ENCODE measurements around the gene NUP43. TPM values are rescaled to one million over a fixed set of nuclear protein-coding genes. Genes with fewer than 3 reads are reported as not detected.

Gene NUP43, protein sequence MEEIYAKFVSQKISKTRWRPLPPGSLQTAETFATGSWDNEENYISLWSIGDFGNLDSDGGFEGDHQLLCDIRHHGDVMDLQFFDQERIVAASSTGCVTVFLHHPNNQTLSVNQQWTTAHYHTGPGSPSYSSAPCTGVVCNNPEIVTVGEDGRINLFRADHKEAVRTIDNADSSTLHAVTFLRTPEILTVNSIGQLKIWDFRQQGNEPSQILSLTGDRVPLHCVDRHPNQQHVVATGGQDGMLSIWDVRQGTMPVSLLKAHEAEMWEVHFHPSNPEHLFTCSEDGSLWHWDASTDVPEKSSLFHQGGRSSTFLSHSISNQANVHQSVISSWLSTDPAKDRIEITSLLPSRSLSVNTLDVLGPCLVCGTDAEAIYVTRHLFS
- polyA plus RNA-seq (2011; rRNA removed) (20.1 and 35.4 TPM in 2 replicates), polyA minus RNA-seq (2011; rRNA and poly(A)+ RNA removed) (37.3 and 39.4 TPM in 2 replicates)

DNA sequence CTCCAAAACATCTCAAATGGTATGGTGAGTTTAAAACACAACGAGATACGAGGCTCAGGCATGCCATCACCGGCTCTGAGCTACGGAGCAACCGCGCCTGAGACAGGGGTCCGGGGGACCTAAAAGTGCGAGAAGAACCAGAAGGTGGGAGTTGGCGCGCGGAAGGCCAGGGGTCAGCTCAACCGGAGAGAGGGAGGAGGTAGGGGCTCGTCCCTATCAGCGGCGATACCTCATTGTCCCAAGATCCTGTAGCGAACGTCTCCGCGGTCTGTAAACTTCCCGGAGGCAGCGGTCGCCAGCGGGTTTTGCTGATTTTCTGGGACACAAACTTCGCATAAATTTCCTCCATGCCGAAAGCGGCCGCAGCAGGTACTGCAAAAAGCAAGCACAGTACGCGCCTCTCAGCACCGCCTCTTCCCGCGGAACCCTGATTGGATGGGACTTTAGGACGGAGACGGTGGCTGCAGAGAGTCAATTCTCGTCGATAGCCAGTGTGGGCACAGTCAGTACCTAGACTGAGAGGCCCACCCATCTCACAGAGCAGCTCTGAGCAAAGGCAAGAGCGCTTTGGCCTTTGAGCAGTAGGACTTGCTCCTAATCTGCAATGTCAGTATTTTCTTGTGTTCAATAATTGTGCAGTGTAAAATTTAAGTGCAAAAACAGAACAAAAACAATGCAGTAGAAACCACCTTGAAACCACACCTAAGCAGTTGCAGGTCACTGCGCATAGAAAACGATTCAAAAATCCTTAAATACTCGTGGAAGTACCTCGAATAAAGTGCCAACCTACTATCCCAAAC lies at the start of gene NUP43:
NUP43 (minus strand) TSS at position 383 of the 800 bp plus-strand sequence; CDS start at position 349, 34 bp downstream.
- TF ChIP-seq, protein P1, sequence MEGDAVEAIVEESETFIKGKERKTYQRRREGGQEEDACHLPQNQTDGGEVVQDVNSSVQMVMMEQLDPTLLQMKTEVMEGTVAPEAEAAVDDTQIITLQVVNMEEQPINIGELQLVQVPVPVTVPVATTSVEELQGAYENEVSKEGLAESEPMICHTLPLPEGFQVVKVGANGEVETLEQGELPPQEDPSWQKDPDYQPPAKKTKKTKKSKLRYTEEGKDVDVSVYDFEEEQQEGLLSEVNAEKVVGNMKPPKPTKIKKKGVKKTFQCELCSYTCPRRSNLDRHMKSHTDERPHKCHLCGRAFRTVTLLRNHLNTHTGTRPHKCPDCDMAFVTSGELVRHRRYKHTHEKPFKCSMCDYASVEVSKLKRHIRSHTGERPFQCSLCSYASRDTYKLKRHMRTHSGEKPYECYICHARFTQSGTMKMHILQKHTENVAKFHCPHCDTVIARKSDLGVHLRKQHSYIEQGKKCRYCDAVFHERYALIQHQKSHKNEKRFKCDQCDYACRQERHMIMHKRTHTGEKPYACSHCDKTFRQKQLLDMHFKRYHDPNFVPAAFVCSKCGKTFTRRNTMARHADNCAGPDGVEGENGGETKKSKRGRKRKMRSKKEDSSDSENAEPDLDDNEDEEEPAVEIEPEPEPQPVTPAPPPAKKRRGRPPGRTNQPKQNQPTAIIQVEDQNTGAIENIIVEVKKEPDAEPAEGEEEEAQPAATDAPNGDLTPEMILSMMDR (IDR thresholded peaks at IDR 0.05; ENCODE audit: insufficient read depth, low read depth, low read length), result peak; percentile 57
- DNase-seq (ENCODE audit: low read depth), result peak; percentile 57

DNA sequence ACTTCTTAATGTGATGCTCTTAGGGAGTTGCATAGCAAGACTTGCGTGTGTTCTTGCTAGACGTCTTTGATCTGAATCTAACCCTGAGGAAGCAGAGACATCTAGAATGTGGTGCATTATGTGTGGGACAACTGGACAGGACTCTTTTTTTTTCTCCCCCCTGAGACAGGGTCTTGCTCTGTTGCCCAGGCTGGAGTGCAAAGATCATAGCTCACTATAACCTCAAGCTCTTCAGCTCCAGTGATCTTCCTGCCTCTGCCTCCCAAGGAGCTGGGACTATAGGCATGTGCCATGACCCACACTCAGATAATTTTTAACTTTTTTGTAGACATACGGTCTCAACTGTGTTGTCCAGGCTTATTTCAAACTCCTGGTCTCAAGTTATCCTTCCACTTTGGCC lies 37.2 kb upstream of the NUP43 start:
- TF ChIP-seq, protein P1 (IDR thresholded peaks at IDR 0.05; ENCODE audit: insufficient read depth, low read depth, low read length), result no peak
- H3K4me3 ChIP-seq (ENCODE audit: low read depth, low read length), result no peak overlapping the region
- POLR2A ChIA-PET, result no interaction called here
- peaks cover 4% of the 10 kb centered on the region; the same call in 1 of the 2 replicates for H3K36me3 ChIP-seq (ENCODE audit: control insufficient read depth, insufficient read depth, low read length)
- no peak for DNase-seq (ENCODE audit: low read depth)
- no peaks in the 10 kb centered on the region for H3K27me3 ChIP-seq (ENCODE audit: control insufficient read depth, insufficient read depth, low read length)
- CTCF ChIA-PET, result interaction anchor here (0.6 kb wide), 1 partner anchor 11 kb away, joined by 3 read pairs; no protein-coding TSS in a partner anchor

More for the DNA sequence above, at the start of gene NUP43:
- ChIA-PET CTCF (interaction anchor here (0.6 to 1.4 kb wide), 10 partner anchors 9 to 222 kb away, joined by 3 to 8 read pairs (median 3); no protein-coding TSS in a partner anchor), POLR2A (no interaction called here)
- Histone ChIP-seq H3K27me3 (ENCODE audit: control insufficient read depth, insufficient read depth, low read length) (no peaks in the 10 kb centered on the region), H3K4me3 (ENCODE audit: low read depth, low read length) (peak within 1 kb of the TSS; percentile 82), H3K36me3 (ENCODE audit: control insufficient read depth, insufficient read depth, low read length) (peaks cover 2% of the 10 kb centered on the region; the same call in 1 of the 2 replicates)

DNA sequence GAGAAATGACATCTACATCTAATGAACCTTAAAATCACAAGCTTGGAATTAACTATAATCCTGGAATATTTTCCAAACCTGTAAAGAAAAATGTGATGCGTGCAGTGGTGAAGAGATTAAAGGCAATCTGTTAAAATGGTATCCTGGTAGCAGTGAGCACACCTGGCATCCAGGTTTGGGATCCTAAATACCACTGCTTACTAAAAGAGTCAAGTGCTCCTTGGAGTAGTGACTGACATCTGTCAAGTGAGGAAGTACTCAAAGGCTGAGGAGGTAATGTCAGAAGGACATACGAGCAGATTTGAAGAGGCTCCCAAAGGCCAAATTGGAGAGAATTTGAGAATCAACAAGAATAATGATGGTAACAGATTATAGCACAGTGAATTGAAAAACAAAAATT lies 36.0 kb upstream of the NUP43 start:
- H3K4me3 ChIP-seq (ENCODE audit: low read depth, low read length), result no peak overlapping the region
- no peak for DNase-seq (ENCODE audit: low read depth)
- H3K36me3 ChIP-seq (ENCODE audit: control insufficient read depth, insufficient read depth, low read length), result peaks cover 6% of the 10 kb centered on the region
- CTCF ChIA-PET, result interaction anchor here (1.0 kb wide), 1 partner anchor 25 kb away, joined by 5 read pairs; no protein-coding TSS in a partner anchor
- TF ChIP-seq, protein P1 (IDR thresholded peaks at IDR 0.05; ENCODE audit: insufficient read depth, low read depth, low read length), result no peak
- POLR2A ChIA-PET, result no interaction called here
- no peaks in the 10 kb centered on the region for H3K27me3 ChIP-seq (ENCODE audit: control insufficient read depth, insufficient read depth, low read length)

DNA sequence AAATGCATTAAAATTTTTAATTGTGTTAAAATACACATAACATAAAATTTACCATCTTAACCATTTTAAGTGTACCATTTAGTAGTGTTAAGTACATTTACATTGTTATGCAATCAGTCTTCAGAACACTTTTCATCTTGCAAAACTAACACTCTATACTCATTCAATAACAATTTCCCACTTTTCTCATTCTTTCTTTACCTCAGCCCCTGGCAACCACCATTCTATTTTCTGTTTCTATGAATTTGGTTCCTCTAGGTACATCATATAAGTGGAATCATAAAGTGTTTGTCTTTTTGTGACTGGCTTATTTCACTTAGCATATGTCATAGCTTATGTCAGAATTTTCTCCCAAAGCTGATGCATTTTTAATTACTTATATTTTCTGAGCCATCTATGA lies 35.4 kb upstream of the NUP43 start:
- ChIA-PET POLR2A (no interaction called here), CTCF (interaction anchor here (1.0 kb wide), 1 partner anchor 24 kb away, joined by 5 read pairs; no protein-coding TSS in a partner anchor)
- no peak for DNase-seq (ENCODE audit: low read depth)
- Histone ChIP-seq H3K27me3 (ENCODE audit: control insufficient read depth, insufficient read depth, low read length) (no peaks in the 10 kb centered on the region), H3K4me3 (ENCODE audit: low read depth, low read length) (no peak overlapping the region), H3K36me3 (ENCODE audit: control insufficient read depth, insufficient read depth, low read length) (peaks cover 6% of the 10 kb centered on the region)
- TF ChIP-seq, protein P1 (IDR thresholded peaks at IDR 0.05; ENCODE audit: insufficient read depth, low read depth, low read length), result no peak

DNA sequence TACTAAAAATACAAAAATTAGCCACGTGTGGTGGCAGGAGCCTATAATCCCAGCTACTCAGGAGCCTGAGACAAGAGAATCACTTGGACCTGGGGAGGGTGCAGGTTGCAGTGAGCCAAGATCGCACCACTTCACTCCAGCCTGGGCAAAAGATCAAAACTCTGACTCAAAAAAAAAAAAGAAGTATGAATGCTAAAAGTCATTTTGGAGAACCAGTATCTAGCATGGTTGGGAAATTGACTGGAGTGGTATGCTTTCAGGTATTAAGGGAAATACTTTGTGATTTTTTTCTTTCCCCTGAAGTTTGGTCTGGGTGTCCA lies 33.3 kb upstream of the NUP43 start:
- TF ChIP-seq, protein P1 (IDR thresholded peaks at IDR 0.05; ENCODE audit: insufficient read depth, low read depth, low read length), result no peak

More for the DNA sequence above, 33.3 kb upstream of the NUP43 start:
- H3K27me3 ChIP-seq (ENCODE audit: control insufficient read depth, insufficient read depth, low read length), result no peaks in the 10 kb centered on the region
- POLR2A ChIA-PET, result no interaction called here
- peaks cover 6% of the 10 kb centered on the region for H3K36me3 ChIP-seq (ENCODE audit: control insufficient read depth, insufficient read depth, low read length)
- no peak for DNase-seq (ENCODE audit: low read depth)
- H3K4me3 ChIP-seq (ENCODE audit: low read depth, low read length), result no peak overlapping the region
- CTCF ChIA-PET, result no interaction called here
